ENCODE measurements around the gene NLRP13. TPM values are rescaled to one million over a fixed set of nuclear protein-coding genes. Genes with fewer than 3 reads are reported as not detected.

Gene NLRP13
- total RNA-seq (not detected in 2 replicates), polyA plus RNA-seq (not detected in 2 replicates)

GRCh38 chr19:55931936-55932386 lies at the start of gene NLRP13:
NLRP13 (minus strand) TSS chr19:55932336; CDS start chr19:55932311, 25 bp downstream.
- Histone ChIP-seq H3K4me3 (no peak within 1 kb of the TSS), H3K4me1 (ENCODE audit: low read depth) (no peaks in the 10 kb centered on the region), H3K36me3 (no peaks in the 10 kb centered on the region), H3K9me3 (ENCODE audit: low read depth) (no peaks in the 10 kb centered on the region), H3K27me3 (no peaks in the 10 kb centered on the region), H3K27ac (no peak within 1 kb of the TSS)
- TF ChIP-seq CTCF (IDR thresholded peaks at IDR 0.05; ENCODE audit: low read depth, low read length), result no peak
- no peak for DNase-seq (ENCODE audit: low read depth in 1 of 2, low spot score in 1 of 2)

GRCh38 chr19:55980415-55980814 lies 48.3 kb upstream of the NLRP13 start:
- H3K27ac ChIP-seq, result no peak overlapping the region
- no peak for DNase-seq (ENCODE audit: low read depth in 1 of 2, low spot score in 1 of 2)
- H3K27me3 ChIP-seq, result no peaks in the 10 kb centered on the region
- H3K4me3 ChIP-seq, result no peak overlapping the region
- H3K36me3 ChIP-seq, result no peaks in the 10 kb centered on the region
- H3K4me1 ChIP-seq (ENCODE audit: low read depth), result no peaks in the 10 kb centered on the region
- TF ChIP-seq CTCF (IDR thresholded peaks at IDR 0.05; ENCODE audit: low read depth, low read length), result no peak
- H3K9me3 ChIP-seq (ENCODE audit: low read depth), result peaks cover 3% of the 10 kb centered on the region

- no peak for TF ChIP-seq CTCF (IDR thresholded peaks at IDR 0.05; ENCODE audit: low read depth, low read length)
- Histone ChIP-seq H3K27me3 (no peaks in the 10 kb centered on the region), H3K9me3 (ENCODE audit: low read depth) (peaks cover 3% of the 10 kb centered on the region), H3K4me1 (ENCODE audit: low read depth) (no peaks in the 10 kb centered on the region), H3K27ac (no peak overlapping the region), H3K36me3 (no peaks in the 10 kb centered on the region), H3K4me3 (no peak overlapping the region)
- no peak for DNase-seq (ENCODE audit: low read depth in 1 of 2, low spot score in 1 of 2)
These were observed 41.8 kb upstream of the NLRP13 start for GRCh38 chr19:55973982-55974381.

GRCh38 chr19:55962186-55962585 lies 30.1 kb upstream of the NLRP13 start:
- no peak for TF ChIP-seq CTCF (IDR thresholded peaks at IDR 0.05; ENCODE audit: low read depth, low read length)
- Histone ChIP-seq H3K27ac (no peak overlapping the region), H3K4me3 (no peak overlapping the region), H3K36me3 (no peaks in the 10 kb centered on the region), H3K27me3 (no peaks in the 10 kb centered on the region), H3K4me1 (ENCODE audit: low read depth) (no peaks in the 10 kb centered on the region), H3K9me3 (ENCODE audit: low read depth) (peaks cover 3% of the 10 kb centered on the region)
- DNase-seq (ENCODE audit: low read depth in 1 of 2, low spot score in 1 of 2), result no peak

GRCh38 chr19:55959996-55960675 lies 28.0 kb upstream of the NLRP13 start:
- Histone ChIP-seq H3K36me3 (no peaks in the 10 kb centered on the region), H3K27ac (no peak overlapping the region), H3K4me3 (no peak overlapping the region), H3K27me3 (no peaks in the 10 kb centered on the region), H3K9me3 (ENCODE audit: low read depth) (no peaks in the 10 kb centered on the region), H3K4me1 (ENCODE audit: low read depth) (no peaks in the 10 kb centered on the region)
- no peak for TF ChIP-seq CTCF (IDR thresholded peaks at IDR 0.05; ENCODE audit: low read depth, low read length)
- DNase-seq (ENCODE audit: low read depth in 1 of 2, low spot score in 1 of 2), result no peak
